ENCODE measurements around the gene NSUN4. TPM values are rescaled to one million over a fixed set of nuclear protein-coding genes. Genes with fewer than 3 reads are reported as not detected.
"Not testable (repeated sequence)": the region's sequence is repeated elsewhere in the genome, so short reads cannot be mapped to it uniquely, and the experiment has no call there.

NSUN4 gene
- total RNA-seq, 1 experiment from 2014 or later = 23.6 TPM

GRCh38 chr1:46334030-46334384 is 6.6 kb upstream of the NSUN4 start:
- in situ Hi-C loops (cut with HindIII; ENCODE audit: low pct_unique_long_range_greater_than_20kb, low sequenced_read_pairs) (no loop called here), intact Hi-C loops (cut with micrococcal nuclease; ENCODE audit: unreplicated experiment) (no loop called here)
- Histone ChIP-seq H3K36me3 (ENCODE audit: control insufficient read depth, insufficient read depth, low read length) (no peaks in the 10 kb centered on the region), H3K9me3 (ENCODE audit: control insufficient read depth, insufficient read depth, low read depth, low read length) (no peaks in the 10 kb centered on the region), H3K4me1 (ENCODE audit: control insufficient read depth, insufficient read depth, low read length) (no peaks in the 10 kb centered on the region), H3K4me3 (ENCODE audit: low read depth in 2 of 2, low read length in 2 of 2) (no peak overlapping the region), H3K27ac (ENCODE audit: low read length) (no peak overlapping the region), H3K27me3 (ENCODE audit: control insufficient read depth, insufficient read depth, low read length) (no peaks in the 10 kb centered on the region)
- CTCF ChIA-PET = interaction anchor here (0.5 to 1.8 kb wide), 3 partner anchors 9 to 37 kb away, joined by 3 to 14 read pairs (median 3); no protein-coding TSS in a partner anchor
- POLR2A ChIA-PET = no interaction called here
- no peak for ATAC-seq
- no peak for DNase-seq (ENCODE audit: low read depth, low spot score)
- no TSS peak for BruUV-seq (replicated peaks)
- no peak for TF ChIP-seq TCF7L2 (IDR thresholded peaks at IDR 0.05; ENCODE audit: low read depth, low read length)
- no peak for TF ChIP-seq POLR2AphosphoS5 (IDR thresholded peaks at IDR 0.05; ENCODE audit: low read depth, low read length)
- no peak for TF ChIP-seq CTCF (IDR thresholded peaks at IDR 0.05)
- TF ChIP-seq SIN3A (IDR thresholded peaks at IDR 0.05; ENCODE audit: borderline replicate concordance, insufficient read depth, low read depth, low read length) = no peak
- no peak for TF ChIP-seq REST (IDR thresholded peaks at IDR 0.05; ENCODE audit: insufficient read depth in 1 of 2, low read depth in 2 of 2, low read length in 1 of 2)

GRCh38 chr1:46335081-46335480 is 5.5 kb upstream of the NSUN4 start:
- H3K27ac ChIP-seq (ENCODE audit: low read length) = no peak overlapping the region
- ATAC-seq (no peak), DNase-seq (ENCODE audit: low read depth, low spot score) (no peak)
- no peak overlapping the region for H3K4me3 ChIP-seq (ENCODE audit: low read depth in 2 of 2, low read length in 2 of 2)
- no peaks in the 10 kb centered on the region for H3K27me3 ChIP-seq (ENCODE audit: control insufficient read depth, insufficient read depth, low read length)
- TF ChIP-seq SIN3A (IDR thresholded peaks at IDR 0.05; ENCODE audit: borderline replicate concordance, insufficient read depth, low read depth, low read length) = no peak
- no peak for TF ChIP-seq CTCF (IDR thresholded peaks at IDR 0.05)
- no peak for TF ChIP-seq POLR2AphosphoS5 (IDR thresholded peaks at IDR 0.05; ENCODE audit: low read depth, low read length)
- no peak for TF ChIP-seq TCF7L2 (IDR thresholded peaks at IDR 0.05; ENCODE audit: low read depth, low read length)
- no peak for TF ChIP-seq REST (IDR thresholded peaks at IDR 0.05; ENCODE audit: insufficient read depth in 1 of 2, low read depth in 2 of 2, low read length in 1 of 2)
- in situ Hi-C loops (cut with HindIII; ENCODE audit: low pct_unique_long_range_greater_than_20kb, low sequenced_read_pairs) = no loop called here
- ChIA-PET POLR2A (no interaction called here), CTCF (interaction anchor here (0.5 kb wide), 1 partner anchor 12 kb away, joined by 3 read pairs; no protein-coding TSS in a partner anchor)
- no TSS peak for BruUV-seq (replicated peaks)
- H3K4me1 ChIP-seq (ENCODE audit: control insufficient read depth, insufficient read depth, low read length) = peaks cover 5% of the 10 kb centered on the region; the same call in 1 of the 2 replicates
- intact Hi-C loops (cut with micrococcal nuclease; ENCODE audit: unreplicated experiment) = no loop called here
- no peaks in the 10 kb centered on the region for H3K36me3 ChIP-seq (ENCODE audit: control insufficient read depth, insufficient read depth, low read length)
- no peaks in the 10 kb centered on the region for H3K9me3 ChIP-seq (ENCODE audit: control insufficient read depth, insufficient read depth, low read depth, low read length)

GRCh38 chr1:46337409-46337808 is 3.2 kb upstream of the NSUN4 start:
- BruUV-seq (replicated peaks); H3K4me1 ChIP-seq (ENCODE audit: control insufficient read depth, insufficient read depth, low read length); in situ Hi-C loops (cut with HindIII; ENCODE audit: low pct_unique_long_range_greater_than_20kb, low sequenced_read_pairs); ATAC-seq; H3K27ac ChIP-seq (ENCODE audit: low read length); H3K4me3 ChIP-seq (ENCODE audit: low read depth in 2 of 2, low read length in 2 of 2); H3K36me3 ChIP-seq (ENCODE audit: control insufficient read depth, insufficient read depth, low read length); POLR2A ChIA-PET; H3K27me3 ChIP-seq (ENCODE audit: control insufficient read depth, insufficient read depth, low read length); intact Hi-C loops (cut with micrococcal nuclease; ENCODE audit: unreplicated experiment); DNase-seq (ENCODE audit: low read depth, low spot score); H3K9me3 ChIP-seq (ENCODE audit: control insufficient read depth, insufficient read depth, low read depth, low read length): not testable (repeated sequence)
- CTCF ChIA-PET = interaction anchor here (0.7 kb wide), 1 partner anchor 356 kb away, joined by 6 read pairs; no protein-coding TSS in a partner anchor
